ENCODE data around the gene KPNA6. TPM values are rescaled to one million over a fixed set of nuclear protein-coding genes. Genes with fewer than 3 reads are reported as not detected.

The KPNA6 gene
- total and polyA plus RNA-seq, 2 of the 13 experiments (the other 11 are each of a cell fraction or from before 2014, with no cell fraction given): 22.0 to 47.5 TPM

- TF ChIP-seq BRF2 (CRISPR knock-in tag; IDR thresholded peaks at IDR 0.05) (peak; percentile 85), ERF (CRISPR knock-in tag; IDR thresholded peaks at IDR 0.05) (peak; percentile 89), RAD51 (IDR thresholded peaks at IDR 0.05; ENCODE audit: borderline replicate concordance) (no peak), ZNF205 (CRISPR knock-in tag; IDR thresholded peaks at IDR 0.05) (peak; percentile 50), ZMYM3 (CRISPR knock-in tag; IDR thresholded peaks at IDR 0.05) (no peak), FUBP1 (CRISPR knock-in tag; IDR thresholded peaks at IDR 0.05; ENCODE audit: borderline replicate concordance) (no peak), DDIT3 (CRISPR knock-in tag; IDR thresholded peaks at IDR 0.05) (no peak), MTF2 (CRISPR knock-in tag; IDR thresholded peaks at IDR 0.05; ENCODE audit: borderline replicate concordance) (no peak; the same call in 1 of the 2 replicates), NFRKB (IDR thresholded peaks at IDR 0.05) (no peak), ZNF883 (CRISPR knock-in tag; IDR thresholded peaks at IDR 0.05; ENCODE audit: not compliant biosample characterization) (peak; percentile 86), ZNF335 (CRISPR knock-in tag; IDR thresholded peaks at IDR 0.05) (peak; percentile 54), ZNF329 (CRISPR knock-in tag; IDR thresholded peaks at IDR 0.05; ENCODE audit: low read depth) (no peak; the same call in 1 of the 2 replicates), FOSL1 (CRISPR knock-in tag; IDR thresholded peaks at IDR 0.05; ENCODE audit: borderline replicate concordance) (no peak), IKZF4 (CRISPR knock-in tag; IDR thresholded peaks at IDR 0.05; ENCODE audit: borderline replicate concordance, low read depth, not compliant biosample characterization) (peak; percentile 91), RARA (CRISPR knock-in tag; IDR thresholded peaks at IDR 0.05) (peak; percentile 18; the same call in 1 of the 2 replicates), JDP2 (CRISPR knock-in tag; IDR thresholded peaks at IDR 0.05; ENCODE audit: borderline replicate concordance) (peak; percentile 84; the same call in 1 of the 2 replicates), SP140L (CRISPR knock-in tag; IDR thresholded peaks at IDR 0.05; ENCODE audit: borderline replicate concordance) (0 out of 2 replicates have a peak, but pooled peaks have one; percentile 21), HDAC6 (IDR thresholded peaks at IDR 0.05; ENCODE audit: low read depth, low read length) (no peak), ZNF430 (CRISPR knock-in tag; IDR thresholded peaks at IDR 0.05) (peak; percentile 92; the same call in 1 of the 2 replicates), ZNF558 (CRISPR knock-in tag; IDR thresholded peaks at IDR 0.05; ENCODE audit: borderline replicate concordance) (peak; percentile 98; the same call in 1 of the 2 replicates), ZKSCAN8 (CRISPR knock-in tag; IDR thresholded peaks at IDR 0.05; ENCODE audit: borderline replicate concordance) (no peak), MTA3 (CRISPR knock-in tag; IDR thresholded peaks at IDR 0.05) (no peak), MED8 (CRISPR knock-in tag; IDR thresholded peaks at IDR 0.05; ENCODE audit: insufficient replicate concordance) (no peak), SP1 (IDR thresholded peaks at IDR 0.05) (no peak), SP1 (CRISPR knock-in tag; IDR thresholded peaks at IDR 0.05) (peak; percentile 16; the same call in 1 of the 2 replicates), ZNF496 (CRISPR knock-in tag; IDR thresholded peaks at IDR 0.05; ENCODE audit: insufficient replicate concordance) (no peak), ZSCAN20 (CRISPR knock-in tag; IDR thresholded peaks at IDR 0.05; ENCODE audit: borderline replicate concordance) (no peak; the same call in 1 of the 2 replicates), TOPORS (CRISPR knock-in tag; IDR thresholded peaks at IDR 0.05) (peak; percentile 77)
Observed at GRCh38 chr1:32179443-32180185, 71.8 kb downstream of the KPNA6 start, which contains the start of gene TXLNA (continued).
